Measurements from ENCODE around the gene KRTDAP. TPM values are rescaled to one million over a fixed set of nuclear protein-coding genes. Genes with fewer than 3 reads are reported as not detected.
A peak's percentile ranks its signal among the peaks of the same experiment; 100 is the strongest.

The KRTDAP gene
- total and polyA plus RNA-seq, 10 of the 15 experiments (the other 5 are each of a cell fraction or from before 2014, with no cell fraction given): 0.23 TPM; not detected in 9

- ATAC-seq (peak; percentile 65), FAIRE-seq (no peak), DNase-seq (ENCODE audit: low read depth, low spot score) (no peak)
- RAD21 ChIA-PET (ENCODE audit: unreplicated experiment): interaction anchor here (0.8 to 2.4 kb wide), 6 partner anchors 9 to 53 kb away, joined by 3 to 7 read pairs (median 4); no protein-coding TSS in a partner anchor
- SMC1A ChIA-PET (ENCODE audit: uncharacterized antibody, unreplicated experiment): interaction anchor here (1.1 to 3.6 kb wide), 10 partner anchors 10 to 109 kb away, joined by 3 to 22 read pairs (median 3); no protein-coding TSS in a partner anchor
- CTCF ChIA-PET: interaction anchor here (0.8 to 2.0 kb wide), 9 partner anchors 9 to 53 kb away, joined by 3 to 7 read pairs (median 3); no protein-coding TSS in a partner anchor
- intact Hi-C loops (cut with micrococcal nuclease; ENCODE audit: unreplicated experiment) (no loop called here), in situ Hi-C loops (cut with MboI) (no loop called here)
- no peak overlapping the region; the same call in 1 of the 2 replicates for H3K27ac ChIP-seq (ENCODE audit: control insufficient read depth, insufficient read depth)
- WGBS (ENCODE audit: insufficient coverage, insufficient replicate concordance, low lambda C conversion rate, missing lambda C conversion rate): 9% methylated on average over 7 of the region's 7 CpGs
- no peaks in the 10 kb centered on the region for H3K36me3 ChIP-seq (ENCODE audit: control insufficient read depth in 2 of 2, insufficient read depth in 2 of 2, low read length in 1 of 2)
- H4K20me1 ChIP-seq (ENCODE audit: control insufficient read depth, insufficient read depth): no peaks in the 10 kb centered on the region
- no peak overlapping the region for H3K9ac ChIP-seq (ENCODE audit: control insufficient read depth, insufficient read depth, low read length)
- BruUV-seq (replicated peaks): no TSS peak
- peaks cover 33% of the 10 kb centered on the region for H3K4me1 ChIP-seq (ENCODE audit: control insufficient read depth, insufficient read depth, low read length)
- no peak overlapping the region for H2AFZ ChIP-seq (ENCODE audit: control insufficient read depth, low read depth, low read length)
- no peak overlapping the region for H3K4me2 ChIP-seq (ENCODE audit: control insufficient read depth, insufficient read depth)
- H3K9me3 ChIP-seq (replicated peaks; ENCODE audit: control insufficient read depth, insufficient read depth, low read length): no peaks in the 10 kb centered on the region
- POLR2A ChIA-PET: interaction anchor here (0.7 to 1.9 kb wide), 4 partner anchors 11 to 23 kb away, joined by 3 to 6 read pairs (median 5); no protein-coding TSS in a partner anchor
- no peak overlapping the region for H3K4me3 ChIP-seq
- no peaks in the 10 kb centered on the region for H3K79me2 ChIP-seq (ENCODE audit: control insufficient read depth, insufficient read depth, low read length)
- H3K27me3 ChIP-seq (replicated peaks in 1 of 2; ENCODE audit: control insufficient read depth in 2 of 2, insufficient read depth in 2 of 2, low read length in 1 of 2): no peaks in the 10 kb centered on the region
- TF ChIP-seq EGR1 (IDR thresholded peaks at IDR 0.05; ENCODE audit: borderline replicate concordance in 1 of 2, low read depth in 2 of 2, low read length in 2 of 2) (0 out of 3 replicates have a peak, but pooled peaks of 1 of the 2 experiments have one; percentile 16), RELB (IDR thresholded peaks at IDR 0.05; ENCODE audit: low read depth) (peak; percentile 42; the same call in 1 of the 2 replicates), BCLAF1 (IDR thresholded peaks at IDR 0.05) (no peak), SMAD5 (IDR thresholded peaks at IDR 0.05; ENCODE audit: low read depth) (no peak), IKZF1 (conservative IDR thresholded peaks at IDR 0.05) (peak; percentile 49; the same call in 1 of the 2 replicates), ZNF687 (IDR thresholded peaks at IDR 0.05) (peak; percentile 99), ZNF592 (IDR thresholded peaks at IDR 0.05) (peak; percentile 76), EZH2 (IDR thresholded peaks at IDR 0.05; ENCODE audit: borderline replicate concordance, control insufficient read depth, low read depth, low read length) (no peak), RFX5 (IDR thresholded peaks at IDR 0.05; ENCODE audit: low read depth, low read length) (no peak)
These were observed 48.2 kb downstream of the KRTDAP start for GRCh38 chr19:35442091-35442490.

Data from GM12878 (cell line).